ENCODE results near the gene ARRDC2. TPM values are rescaled to one million over a fixed set of nuclear protein-coding genes. Genes with fewer than 3 reads are reported as not detected.
A peak's percentile ranks its signal among the peaks of the same experiment; 100 is the strongest.

The ARRDC2 gene
- total RNA-seq, 2 experiments from 2014 or later: 29.1 TPM

DNA sequence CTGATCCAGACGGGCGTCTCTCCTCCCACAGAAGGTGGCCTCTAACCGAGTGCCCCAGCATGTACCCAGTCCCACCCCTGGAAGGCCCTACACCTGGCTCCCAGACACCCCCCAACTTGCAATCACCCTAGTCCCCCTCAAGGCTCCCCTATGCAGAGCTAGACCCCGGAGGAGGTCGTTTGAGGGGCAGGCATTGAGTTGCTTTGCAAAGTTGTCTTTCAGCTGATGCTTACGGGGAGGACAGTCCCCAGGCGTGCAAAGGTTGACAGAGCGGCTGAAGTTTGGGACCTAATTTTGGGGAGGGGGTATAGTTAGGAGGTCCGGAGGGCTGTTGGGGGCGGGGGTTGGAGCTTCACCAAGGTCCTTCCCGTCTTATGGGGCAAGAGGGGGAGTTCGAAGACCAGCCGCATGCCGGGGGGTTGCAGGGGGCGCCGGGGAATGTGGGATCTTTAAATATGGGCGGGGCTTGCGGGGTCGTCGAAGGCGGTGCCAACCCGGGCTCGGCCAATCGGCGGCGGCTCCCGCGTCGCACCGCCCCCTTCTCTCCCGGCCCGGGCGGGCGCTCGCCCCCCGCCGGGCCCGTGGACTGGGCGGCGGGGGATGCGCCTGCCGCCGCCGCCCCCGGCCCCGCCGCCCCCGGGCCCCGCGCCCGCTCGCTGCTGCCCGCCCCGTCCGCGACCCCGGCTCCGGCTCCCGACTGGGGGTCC, 41.3 kb upstream of the ARRDC2 start, which contains the start of gene KCNN1:
Gene KCNN1 (plus strand): TSS at position 558 of the 707 bp plus-strand sequence. CDS start 6,782 bp downstream, outside the sequence.
- intact Hi-C loops (cut with micrococcal nuclease): no loop called here
- ChIA-PET POLR2A (interaction anchor here (1.6 kb wide), 1 partner anchor 14 kb away, joined by 5 read pairs; no protein-coding TSS in a partner anchor), CTCF (interaction anchor here (1.0 to 2.0 kb wide), 2 partner anchors 29 to 34 kb away, joined by 3 to 6 read pairs; partner anchors contain the start of gene CCDC124)
- H3K36me3 Mint-ChIP-seq (ENCODE audit: low read depth): no peaks in the 10 kb centered on the region
- peak; percentile 35 for ATAC-seq
- H3K27me3 Mint-ChIP-seq: peaks cover 37% of the 10 kb centered on the region
- H3K4me1 Mint-ChIP-seq (ENCODE audit: low read depth): peaks cover 7% of the 10 kb centered on the region
- H3K27ac Mint-ChIP-seq: no peak within 1 kb of the TSS
- H3K4me3 Mint-ChIP-seq: no peak within 1 kb of the TSS
- DNase-seq: no peak
- TF ChIP-seq, protein P1, sequence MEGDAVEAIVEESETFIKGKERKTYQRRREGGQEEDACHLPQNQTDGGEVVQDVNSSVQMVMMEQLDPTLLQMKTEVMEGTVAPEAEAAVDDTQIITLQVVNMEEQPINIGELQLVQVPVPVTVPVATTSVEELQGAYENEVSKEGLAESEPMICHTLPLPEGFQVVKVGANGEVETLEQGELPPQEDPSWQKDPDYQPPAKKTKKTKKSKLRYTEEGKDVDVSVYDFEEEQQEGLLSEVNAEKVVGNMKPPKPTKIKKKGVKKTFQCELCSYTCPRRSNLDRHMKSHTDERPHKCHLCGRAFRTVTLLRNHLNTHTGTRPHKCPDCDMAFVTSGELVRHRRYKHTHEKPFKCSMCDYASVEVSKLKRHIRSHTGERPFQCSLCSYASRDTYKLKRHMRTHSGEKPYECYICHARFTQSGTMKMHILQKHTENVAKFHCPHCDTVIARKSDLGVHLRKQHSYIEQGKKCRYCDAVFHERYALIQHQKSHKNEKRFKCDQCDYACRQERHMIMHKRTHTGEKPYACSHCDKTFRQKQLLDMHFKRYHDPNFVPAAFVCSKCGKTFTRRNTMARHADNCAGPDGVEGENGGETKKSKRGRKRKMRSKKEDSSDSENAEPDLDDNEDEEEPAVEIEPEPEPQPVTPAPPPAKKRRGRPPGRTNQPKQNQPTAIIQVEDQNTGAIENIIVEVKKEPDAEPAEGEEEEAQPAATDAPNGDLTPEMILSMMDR (IDR thresholded peaks at IDR 0.05): no peak
- no peaks in the 10 kb centered on the region for H3K9me3 Mint-ChIP-seq

DNA sequence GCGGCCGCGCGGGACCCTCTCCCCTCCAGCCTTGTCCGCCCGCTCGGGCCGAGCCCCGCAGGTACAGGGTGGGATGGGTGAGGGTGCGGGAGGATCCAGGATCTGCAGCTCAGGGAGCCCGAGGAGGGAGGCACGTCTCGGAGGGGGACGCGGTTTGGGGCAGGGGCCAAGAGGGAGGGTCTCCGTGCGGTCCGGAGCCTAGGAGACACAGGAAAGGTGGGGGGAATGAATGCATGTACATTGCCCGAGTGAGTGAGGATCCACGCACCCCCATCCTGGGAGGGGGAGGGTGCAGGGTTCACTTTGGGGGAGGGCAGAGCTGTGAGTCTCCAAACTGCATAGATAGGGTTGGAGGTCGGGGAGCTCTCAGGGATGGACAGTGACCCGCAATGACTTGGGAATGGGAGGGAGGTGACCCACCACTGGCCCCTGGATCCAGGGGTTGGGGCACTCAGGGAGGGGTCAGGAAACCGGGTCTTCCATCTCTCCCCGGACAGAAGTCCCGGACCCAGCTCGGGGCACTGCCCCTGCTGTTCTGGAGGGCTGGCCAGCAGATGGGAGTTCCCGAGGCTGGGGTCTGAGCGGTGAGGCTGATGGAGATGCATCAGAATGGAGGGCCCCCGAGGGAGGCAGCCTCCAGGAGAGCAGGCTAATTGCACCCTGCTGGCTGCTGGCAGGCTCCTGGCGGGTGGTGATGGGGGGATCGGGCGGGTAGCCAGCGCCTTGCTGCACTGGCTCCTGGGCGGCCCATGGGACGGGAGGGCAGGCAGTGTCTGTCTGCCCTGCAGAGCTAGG, 40.5 kb upstream of the ARRDC2 start:
- H3K36me3 Mint-ChIP-seq (ENCODE audit: low read depth): no peaks in the 10 kb centered on the region
- H3K9me3 Mint-ChIP-seq: no peaks in the 10 kb centered on the region
- no peak overlapping the region for H3K4me3 Mint-ChIP-seq
- no peak for ATAC-seq
- H3K27ac Mint-ChIP-seq: no peak overlapping the region
- no peak for DNase-seq
- POLR2A ChIA-PET: interaction anchor here (1.6 to 1.7 kb wide), 2 partner anchors 10 to 15 kb away, joined by 4 to 5 read pairs; no protein-coding TSS in a partner anchor
- intact Hi-C loops (cut with micrococcal nuclease): no loop called here
- peaks cover 7% of the 10 kb centered on the region for H3K4me1 Mint-ChIP-seq (ENCODE audit: low read depth)
- H3K27me3 Mint-ChIP-seq: peaks cover 37% of the 10 kb centered on the region
- TF ChIP-seq, protein P1 (IDR thresholded peaks at IDR 0.05): no peak
- CTCF ChIA-PET: interaction anchor here (2.0 to 2.7 kb wide), 2 partner anchors 21 to 29 kb away, joined by 6 to 9 read pairs; no protein-coding TSS in a partner anchor

DNA sequence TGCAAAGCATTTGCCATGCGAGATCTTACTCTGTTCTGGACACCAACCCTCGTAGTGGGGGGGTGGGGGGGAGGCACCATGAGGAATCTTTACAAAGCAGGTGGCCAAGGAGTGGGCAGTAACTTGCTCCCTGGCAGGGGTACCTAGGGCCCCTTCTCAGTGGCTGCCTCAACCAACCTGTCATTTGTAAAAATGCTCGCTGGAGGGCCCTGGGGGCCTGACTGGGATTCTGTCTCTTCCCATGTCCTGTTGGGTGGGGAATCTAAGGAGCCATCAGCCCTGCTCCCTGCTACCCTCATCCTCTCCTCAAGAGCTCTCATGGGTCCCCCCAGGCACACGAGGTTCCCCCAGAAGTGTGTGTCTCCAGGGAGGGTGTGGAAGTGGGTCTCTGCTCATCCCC, 39.6 kb upstream of the ARRDC2 start:
- ChIA-PET CTCF (interaction anchor here (0.8 to 3.1 kb wide), 5 partner anchors 14 to 36 kb away, joined by 3 to 9 read pairs (median 4); partner anchors contain the start of gene CCDC124), POLR2A (interaction anchor here (1.7 kb wide), 1 partner anchor 11 kb away, joined by 4 read pairs; no protein-coding TSS in a partner anchor)
- H3K27ac Mint-ChIP-seq: no peak overlapping the region
- ATAC-seq (no peak), DNase-seq (no peak)
- TF ChIP-seq, protein P1 (IDR thresholded peaks at IDR 0.05): no peak
- no peak overlapping the region for H3K4me3 Mint-ChIP-seq
- H3K4me1 Mint-ChIP-seq (ENCODE audit: low read depth): peaks cover 7% of the 10 kb centered on the region
- no peaks in the 10 kb centered on the region for H3K9me3 Mint-ChIP-seq
- peaks cover 37% of the 10 kb centered on the region for H3K27me3 Mint-ChIP-seq
- H3K36me3 Mint-ChIP-seq (ENCODE audit: low read depth): no peaks in the 10 kb centered on the region
- intact Hi-C loops (cut with micrococcal nuclease): no loop called here

DNA sequence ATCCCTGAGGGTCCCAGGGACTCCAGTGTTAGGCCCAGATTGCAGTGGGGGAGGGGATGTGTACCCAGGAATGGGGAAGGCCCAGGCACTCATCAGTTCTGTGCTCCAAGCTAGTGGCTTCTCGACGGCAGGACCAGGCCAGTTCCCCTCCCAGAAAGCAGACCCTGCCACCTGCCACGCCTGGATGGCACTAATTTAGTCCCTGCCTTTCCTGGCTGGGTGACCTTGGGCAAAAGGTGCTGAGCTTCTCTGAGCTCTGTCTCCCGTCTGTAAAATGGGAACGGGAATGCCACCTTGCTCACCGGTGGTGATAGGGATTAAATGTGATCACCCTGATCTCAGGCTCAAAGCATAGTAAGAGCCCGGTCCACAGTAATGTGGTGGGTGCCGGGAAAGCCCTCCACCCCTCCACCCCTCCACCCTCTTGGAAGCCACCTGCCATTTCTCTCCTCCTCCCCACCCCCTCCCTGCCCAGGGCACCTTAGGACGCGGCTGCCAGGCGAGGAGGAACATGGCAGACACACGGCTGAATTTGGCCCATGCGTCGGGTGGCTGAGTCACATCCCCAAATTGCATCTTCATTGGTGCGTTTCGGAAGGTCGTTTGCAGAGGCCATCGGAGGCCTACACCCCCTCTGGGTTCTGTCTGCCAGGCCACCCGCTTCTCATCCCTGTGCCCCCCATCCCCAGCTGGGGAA, 38.7 kb upstream of the ARRDC2 start:
- Mint-ChIP-seq H3K4me1 (ENCODE audit: low read depth) (peaks cover 7% of the 10 kb centered on the region), H3K27me3 (peaks cover 32% of the 10 kb centered on the region), H3K36me3 (ENCODE audit: low read depth) (no peaks in the 10 kb centered on the region), H3K27ac (no peak overlapping the region), H3K4me3 (no peak overlapping the region), H3K9me3 (no peaks in the 10 kb centered on the region)
- no peak for ATAC-seq
- ChIA-PET CTCF (interaction anchor here (0.8 to 3.1 kb wide), 5 partner anchors 15 to 37 kb away, joined by 3 to 9 read pairs (median 4); partner anchors contain the start of gene CCDC124), POLR2A (interaction anchor here (1.7 kb wide), 1 partner anchor 11 kb away, joined by 4 read pairs; no protein-coding TSS in a partner anchor)
- TF ChIP-seq, protein P1 (IDR thresholded peaks at IDR 0.05): no peak
- intact Hi-C loops (cut with micrococcal nuclease): no loop called here
- DNase-seq: no peak

Data from activated CD8-positive, alpha-beta T cell treated with anti-CD3 and anti-CD28 coated beads for 36 hours (primary cell).